ENCODE measurements around the gene CCDC116.
"Not testable (repeated sequence)": the region's sequence is repeated elsewhere in the genome, so short reads cannot be mapped to it uniquely, and the experiment has no call there.

Gene CCDC116

DNA sequence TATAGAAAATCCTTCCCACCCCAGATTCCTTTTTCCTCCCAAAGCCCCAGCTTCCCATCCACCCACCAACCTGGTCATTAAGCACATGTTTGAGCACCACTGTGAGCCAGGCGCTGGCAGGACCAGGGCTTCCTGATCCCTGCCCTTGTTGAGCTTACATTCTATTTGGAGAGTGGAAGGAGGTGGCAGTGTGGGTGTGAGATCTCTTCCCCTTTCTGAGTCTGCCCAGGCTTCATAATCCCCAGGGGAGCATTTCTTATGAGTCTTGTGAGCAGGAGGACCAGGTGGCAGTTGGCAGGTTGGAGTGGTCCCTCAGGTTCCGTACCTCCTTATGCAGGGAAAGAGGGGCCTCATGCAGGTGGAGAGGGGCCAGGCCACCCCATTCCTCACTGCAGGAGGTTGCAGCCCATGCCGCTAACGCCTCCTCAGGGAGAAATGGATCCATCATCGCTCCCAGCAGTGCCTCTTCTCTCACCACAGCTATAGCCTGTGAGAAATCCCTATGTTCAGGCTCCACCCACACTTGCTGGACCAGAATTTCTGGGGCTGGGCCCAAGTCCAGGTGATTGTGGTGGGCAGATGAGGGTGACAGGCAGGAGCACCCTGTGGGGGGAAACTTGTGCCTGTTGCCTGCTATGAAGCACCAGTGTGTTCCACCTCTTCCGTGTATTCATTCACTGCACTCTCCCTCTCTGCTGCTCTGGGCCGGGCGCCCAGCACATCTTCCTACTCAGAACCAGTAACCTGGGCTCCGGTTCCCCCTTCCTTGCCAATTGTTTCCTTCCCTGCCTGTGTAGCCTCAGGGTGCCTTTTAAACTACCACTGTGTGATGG, 41.5 kb upstream of the CCDC116 start:
- DNase-seq (ENCODE audit: extremely low spot score): no peak
- TF ChIP-seq L3MBTL2 (conservative IDR thresholded peaks at IDR 0.05): no peak
- TF ChIP-seq HDGF (IDR thresholded peaks at IDR 0.05; ENCODE audit: borderline replicate concordance): no peak
- TF ChIP-seq BHLHE40 (IDR thresholded peaks at IDR 0.05; ENCODE audit: borderline replicate concordance): no peak
- TF ChIP-seq, protein P1, sequence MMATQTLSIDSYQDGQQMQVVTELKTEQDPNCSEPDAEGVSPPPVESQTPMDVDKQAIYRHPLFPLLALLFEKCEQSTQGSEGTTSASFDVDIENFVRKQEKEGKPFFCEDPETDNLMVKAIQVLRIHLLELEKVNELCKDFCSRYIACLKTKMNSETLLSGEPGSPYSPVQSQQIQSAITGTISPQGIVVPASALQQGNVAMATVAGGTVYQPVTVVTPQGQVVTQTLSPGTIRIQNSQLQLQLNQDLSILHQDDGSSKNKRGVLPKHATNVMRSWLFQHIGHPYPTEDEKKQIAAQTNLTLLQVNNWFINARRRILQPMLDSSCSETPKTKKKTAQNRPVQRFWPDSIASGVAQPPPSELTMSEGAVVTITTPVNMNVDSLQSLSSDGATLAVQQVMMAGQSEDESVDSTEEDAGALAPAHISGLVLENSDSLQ (IDR thresholded peaks at IDR 0.05): no peak
- no peak for TF ChIP-seq FOXM1 (IDR thresholded peaks at IDR 0.05; ENCODE audit: borderline replicate concordance)
- TF ChIP-seq ELF4 (IDR thresholded peaks at IDR 0.05): no peak
- TF ChIP-seq SUZ12 (IDR thresholded peaks at IDR 0.05): no peak
- no peak for TF ChIP-seq ZNF384 (IDR thresholded peaks at IDR 0.05)
- no peak for TF ChIP-seq FOXK2 (IDR thresholded peaks at IDR 0.05)
- no peak for TF ChIP-seq CTBP1 (IDR thresholded peaks at IDR 0.05; ENCODE audit: borderline replicate concordance)
- no peak for TF ChIP-seq SP1 (IDR thresholded peaks at IDR 0.05)
- TF ChIP-seq NFRKB (IDR thresholded peaks at IDR 0.05): no peak
- no peak for TF ChIP-seq TARDBP (IDR thresholded peaks at IDR 0.05)
- no peak for TF ChIP-seq LEF1 (IDR thresholded peaks at IDR 0.05; ENCODE audit: borderline replicate concordance)
- no peak for TF ChIP-seq ARNT (IDR thresholded peaks at IDR 0.05)
- no peak for TF ChIP-seq FOXA1 (IDR thresholded peaks at IDR 0.05)
- POLR2A ChIA-PET: no interaction called here
- CTCF ChIA-PET: no interaction called here

DNA sequence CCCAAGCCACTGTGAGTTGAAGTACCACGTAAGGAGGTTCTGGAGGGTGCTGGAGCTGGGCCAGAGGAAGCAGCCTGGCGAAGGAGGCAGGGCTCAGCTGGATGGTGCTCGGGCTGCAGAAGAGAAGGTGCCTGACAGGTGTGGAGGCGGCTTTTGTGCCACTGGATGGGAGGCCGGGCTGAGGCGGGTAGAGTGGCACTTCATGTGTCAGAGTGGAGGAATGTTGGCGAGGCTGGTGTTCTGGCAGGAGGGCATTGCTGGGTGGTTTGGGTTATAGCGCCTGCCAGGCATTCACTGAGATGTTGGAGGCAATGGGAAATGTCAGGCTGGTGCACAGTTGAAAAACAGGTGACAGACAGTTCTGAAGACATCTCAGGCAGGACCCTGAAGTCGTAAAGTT, 40.9 kb upstream of the CCDC116 start:
- ChIA-PET POLR2A (no interaction called here), CTCF (no interaction called here)
- no peak for DNase-seq (ENCODE audit: extremely low spot score)
- TF ChIP-seq FOXK2 (IDR thresholded peaks at IDR 0.05): no peak
- TF ChIP-seq ELF4 (IDR thresholded peaks at IDR 0.05): no peak
- TF ChIP-seq SP1 (IDR thresholded peaks at IDR 0.05): no peak
- no peak for TF ChIP-seq HDGF (IDR thresholded peaks at IDR 0.05; ENCODE audit: borderline replicate concordance)
- no peak for TF ChIP-seq ARNT (IDR thresholded peaks at IDR 0.05)
- no peak for TF ChIP-seq TARDBP (IDR thresholded peaks at IDR 0.05)
- no peak for TF ChIP-seq ZNF384 (IDR thresholded peaks at IDR 0.05)
- TF ChIP-seq FOXA1 (IDR thresholded peaks at IDR 0.05): no peak
- no peak for TF ChIP-seq LEF1 (IDR thresholded peaks at IDR 0.05; ENCODE audit: borderline replicate concordance)
- no peak for TF ChIP-seq FOXM1 (IDR thresholded peaks at IDR 0.05; ENCODE audit: borderline replicate concordance)
- TF ChIP-seq L3MBTL2 (conservative IDR thresholded peaks at IDR 0.05): no peak
- TF ChIP-seq CTBP1 (IDR thresholded peaks at IDR 0.05; ENCODE audit: borderline replicate concordance): no peak
- TF ChIP-seq, protein P1 (IDR thresholded peaks at IDR 0.05): no peak
- no peak for TF ChIP-seq SUZ12 (IDR thresholded peaks at IDR 0.05)
- no peak for TF ChIP-seq BHLHE40 (IDR thresholded peaks at IDR 0.05; ENCODE audit: borderline replicate concordance)
- TF ChIP-seq NFRKB (IDR thresholded peaks at IDR 0.05): no peak

DNA sequence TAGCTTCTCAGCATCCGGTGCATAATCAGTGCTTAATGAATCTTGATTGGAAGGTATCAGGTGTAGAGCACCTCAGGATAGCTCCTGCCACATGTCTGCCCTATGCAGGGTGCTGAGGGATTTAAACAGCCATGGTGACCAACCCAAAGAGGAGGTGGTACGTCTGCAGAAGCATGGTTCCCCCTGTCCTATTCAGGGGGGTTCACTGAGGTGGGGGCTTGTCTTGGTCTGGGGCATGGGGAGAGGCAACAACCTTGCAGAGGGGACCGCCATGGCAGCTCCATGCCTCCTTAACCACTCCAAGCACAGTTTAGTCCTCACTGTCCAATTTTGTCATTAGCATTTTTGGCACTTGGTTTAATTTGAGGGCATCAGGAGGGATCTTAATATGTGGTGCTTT, 40.1 kb upstream of the CCDC116 start:
- POLR2A ChIA-PET: interaction anchor here (1.5 kb wide), 1 partner anchor 49 kb away, joined by 4 read pairs; the partner anchor contains the start of gene SDF2L1
- CTCF ChIA-PET: interaction anchor here (0.6 to 2.2 kb wide), 5 partner anchors 18 to 54 kb away, joined by 3 to 9 read pairs (median 7); no protein-coding TSS in a partner anchor
- DNase-seq (ENCODE audit: extremely low spot score): no peak
- TF ChIP-seq FOXM1 (IDR thresholded peaks at IDR 0.05; ENCODE audit: borderline replicate concordance) (no peak), HDGF (IDR thresholded peaks at IDR 0.05; ENCODE audit: borderline replicate concordance) (no peak)

DNA sequence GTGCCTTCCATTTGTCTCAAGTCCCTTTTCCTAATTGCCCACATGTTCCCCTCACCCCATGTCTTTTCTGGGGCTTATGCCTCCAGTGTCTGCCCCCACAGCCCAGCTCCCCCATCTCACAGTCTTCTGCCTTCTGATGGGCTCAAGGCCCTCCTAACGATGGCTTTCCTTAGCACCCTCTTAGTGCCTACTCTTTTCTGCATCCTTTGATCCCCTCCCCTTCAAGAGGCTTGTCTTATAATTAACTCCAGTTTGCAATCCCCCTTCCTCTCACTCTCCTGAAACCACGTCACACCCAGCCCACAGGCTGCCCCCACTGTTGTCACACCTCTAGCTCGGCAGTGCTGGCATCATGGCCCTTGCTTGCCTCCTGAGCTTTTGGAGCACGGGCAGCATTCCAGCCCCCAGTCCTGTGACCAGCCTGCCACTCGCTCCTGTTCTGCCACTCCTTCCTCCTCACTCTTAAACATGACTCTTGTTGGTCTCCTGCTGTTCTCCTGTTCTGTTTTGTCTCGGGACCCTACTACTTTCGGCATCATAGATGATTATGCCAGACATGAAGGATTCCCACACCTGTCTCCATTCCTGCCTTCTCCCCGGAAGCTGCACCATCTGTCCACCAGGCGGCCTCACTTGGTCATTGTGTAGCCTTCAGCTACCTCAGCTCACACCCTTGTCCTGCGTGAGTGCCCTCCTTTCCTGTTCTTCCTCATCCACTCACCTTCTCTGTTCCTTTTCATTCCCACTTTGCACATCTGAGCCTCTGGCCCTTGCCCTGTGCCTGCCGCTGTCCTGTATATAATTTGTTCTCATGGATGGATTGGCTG, 38.9 kb upstream of the CCDC116 start:
- peak; percentile 73 for DNase-seq (ENCODE audit: extremely low spot score)
- TF ChIP-seq ELF4 (IDR thresholded peaks at IDR 0.05): no peak
- TF ChIP-seq FOXM1 (IDR thresholded peaks at IDR 0.05; ENCODE audit: borderline replicate concordance): no peak
- TF ChIP-seq SUZ12 (IDR thresholded peaks at IDR 0.05): no peak
- no peak for TF ChIP-seq TARDBP (IDR thresholded peaks at IDR 0.05)
- no peak for TF ChIP-seq FOXK2 (IDR thresholded peaks at IDR 0.05)
- POLR2A ChIA-PET: interaction anchor here (1.5 kb wide), 1 partner anchor 48 kb away, joined by 4 read pairs; the partner anchor contains the start of gene SDF2L1
- CTCF ChIA-PET: interaction anchor here (0.7 to 2.2 kb wide), 8 partner anchors 9 to 53 kb away, joined by 3 to 9 read pairs (median 4); no protein-coding TSS in a partner anchor

DNA sequence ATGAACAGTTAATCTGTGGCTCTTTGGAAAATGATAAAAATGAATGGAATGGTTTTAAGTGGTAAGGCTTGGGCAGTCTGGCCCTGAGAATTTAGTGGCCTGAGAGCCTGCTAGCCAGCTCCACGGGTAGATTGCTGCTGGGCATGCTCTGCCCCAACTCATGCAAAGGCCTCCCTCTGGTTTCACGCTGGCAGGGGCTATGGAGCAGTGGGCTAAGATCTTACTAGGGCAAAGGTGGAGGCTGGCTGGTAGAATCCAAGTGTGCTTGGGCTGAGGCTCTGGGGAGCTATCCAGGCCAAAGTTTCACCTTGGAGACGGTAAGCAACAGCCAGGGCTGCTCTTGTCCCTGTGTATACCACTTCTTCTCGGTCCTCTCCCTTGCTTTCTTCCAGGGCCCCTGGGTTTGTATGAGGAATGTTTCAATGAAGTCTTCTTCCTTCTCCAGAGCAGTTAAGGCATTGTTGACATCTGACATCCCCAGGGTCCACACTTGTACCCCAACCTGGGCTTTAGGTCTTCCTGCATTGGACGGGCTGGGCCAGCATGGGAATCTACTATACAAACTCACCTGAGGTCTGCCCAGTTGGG, 37.6 kb upstream of the CCDC116 start:
- ChIA-PET CTCF (interaction anchor here (1.2 to 2.2 kb wide), 2 partner anchors 21 to 52 kb away, joined by 3 to 9 read pairs; no protein-coding TSS in a partner anchor), POLR2A (no interaction called here)
- TF ChIP-seq TARDBP (IDR thresholded peaks at IDR 0.05): no peak
- no peak for TF ChIP-seq LEF1 (IDR thresholded peaks at IDR 0.05; ENCODE audit: borderline replicate concordance)
- TF ChIP-seq, protein P1 (IDR thresholded peaks at IDR 0.05): no peak
- no peak for TF ChIP-seq ELF4 (IDR thresholded peaks at IDR 0.05)
- TF ChIP-seq HDGF (IDR thresholded peaks at IDR 0.05; ENCODE audit: borderline replicate concordance): no peak
- no peak for TF ChIP-seq SUZ12 (IDR thresholded peaks at IDR 0.05)
- TF ChIP-seq SP1 (IDR thresholded peaks at IDR 0.05): no peak
- TF ChIP-seq FOXM1 (IDR thresholded peaks at IDR 0.05; ENCODE audit: borderline replicate concordance): no peak
- no peak for TF ChIP-seq L3MBTL2 (conservative IDR thresholded peaks at IDR 0.05)
- TF ChIP-seq CTBP1 (IDR thresholded peaks at IDR 0.05; ENCODE audit: borderline replicate concordance): no peak
- TF ChIP-seq FOXK2 (IDR thresholded peaks at IDR 0.05): no peak
- TF ChIP-seq ARNT (IDR thresholded peaks at IDR 0.05): no peak
- TF ChIP-seq FOXA1 (IDR thresholded peaks at IDR 0.05): no peak
- no peak for TF ChIP-seq ZNF384 (IDR thresholded peaks at IDR 0.05)
- TF ChIP-seq BHLHE40 (IDR thresholded peaks at IDR 0.05; ENCODE audit: borderline replicate concordance): no peak
- TF ChIP-seq NFRKB (IDR thresholded peaks at IDR 0.05): no peak
- no peak for DNase-seq (ENCODE audit: extremely low spot score)

DNA sequence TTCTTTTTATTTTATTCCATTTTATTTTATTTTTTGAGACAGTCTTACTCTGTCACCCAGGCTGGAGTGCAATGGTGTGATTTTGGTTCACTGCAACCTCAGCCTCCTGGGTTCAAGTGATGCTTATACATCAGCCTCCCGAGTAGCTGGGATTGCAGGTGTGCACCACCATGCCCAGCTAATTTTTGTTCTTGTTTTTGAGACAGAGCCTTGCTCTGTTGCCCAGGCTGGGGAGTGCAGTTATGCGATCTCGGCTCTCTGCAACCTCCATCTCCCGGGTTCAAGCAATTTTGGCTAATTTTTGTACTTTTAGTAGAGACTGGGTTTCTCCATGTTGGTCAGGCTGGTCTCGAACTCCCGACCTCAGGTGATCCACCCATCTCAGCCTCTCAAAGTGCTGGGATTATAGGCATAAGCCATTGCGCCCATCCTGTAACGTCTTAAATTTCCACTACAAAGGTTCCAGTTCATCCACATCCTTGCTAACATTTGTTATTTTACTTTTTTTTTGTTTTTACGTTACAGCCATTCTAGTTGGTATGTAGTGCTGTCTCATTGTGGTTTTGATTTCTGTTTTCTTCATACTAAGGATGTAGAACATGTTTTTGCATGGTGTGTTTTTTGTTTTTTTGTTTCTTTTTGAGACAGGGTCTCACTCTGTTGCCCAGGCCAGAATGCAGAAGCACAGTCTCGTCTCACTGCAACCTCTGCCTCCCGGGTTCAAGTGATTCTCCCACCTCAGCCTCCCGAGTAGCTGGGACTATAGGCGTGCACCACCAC, 36.0 kb upstream of the CCDC116 start:
- DNase-seq (ENCODE audit: extremely low spot score); POLR2A ChIA-PET; CTCF ChIA-PET: not testable (repeated sequence)
